ENCODE measurements around the gene CXXC1. TPM values are rescaled to one million over a fixed set of nuclear protein-coding genes. Genes with fewer than 3 reads are reported as not detected.

CXXC1 gene
- total and polyA plus RNA-seq, 8 donors, result 55.5 to 78.0 (median 64.8) TPM

DNA sequence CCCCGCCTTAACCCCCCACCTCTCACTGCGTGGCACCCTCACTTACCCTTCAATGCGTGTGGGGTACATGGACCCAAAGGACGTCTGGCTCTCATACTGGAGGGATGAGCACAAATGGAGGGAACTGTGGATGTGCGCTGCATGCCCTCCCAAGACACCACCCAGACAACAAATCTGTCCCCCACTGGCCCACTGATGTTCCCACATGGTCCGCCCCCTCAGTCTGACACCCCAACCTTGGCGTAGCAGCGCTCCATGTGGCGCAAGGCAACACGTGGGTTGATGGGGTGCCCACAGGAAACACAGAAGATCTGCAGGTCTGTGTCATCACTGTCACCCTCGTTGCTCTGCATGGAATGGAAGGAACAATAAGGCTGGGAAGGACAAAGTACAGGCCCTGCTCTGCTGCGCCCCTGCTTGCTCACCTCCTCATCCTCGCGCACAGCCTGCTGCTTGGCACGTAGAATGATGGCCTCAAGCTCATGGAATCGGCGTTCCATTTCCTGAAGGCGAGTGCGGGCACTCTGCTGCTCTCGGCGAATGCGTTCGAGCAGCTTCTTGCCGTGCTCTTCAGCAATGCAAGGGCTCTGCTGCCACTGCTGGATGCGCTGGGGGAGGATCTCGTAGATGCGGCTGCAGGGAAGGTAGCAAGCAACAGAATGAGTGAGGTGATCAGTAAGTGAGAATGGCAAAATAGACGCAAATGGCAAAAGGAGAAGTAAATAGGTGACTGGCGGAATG is 3.9 kb downstream of the CXXC1 start:
- intact Hi-C loops (cut with DNase I), result no loop called here
- ATAC-seq (no peak), DNase-seq (no peak)
- TF ChIP-seq, protein P1, sequence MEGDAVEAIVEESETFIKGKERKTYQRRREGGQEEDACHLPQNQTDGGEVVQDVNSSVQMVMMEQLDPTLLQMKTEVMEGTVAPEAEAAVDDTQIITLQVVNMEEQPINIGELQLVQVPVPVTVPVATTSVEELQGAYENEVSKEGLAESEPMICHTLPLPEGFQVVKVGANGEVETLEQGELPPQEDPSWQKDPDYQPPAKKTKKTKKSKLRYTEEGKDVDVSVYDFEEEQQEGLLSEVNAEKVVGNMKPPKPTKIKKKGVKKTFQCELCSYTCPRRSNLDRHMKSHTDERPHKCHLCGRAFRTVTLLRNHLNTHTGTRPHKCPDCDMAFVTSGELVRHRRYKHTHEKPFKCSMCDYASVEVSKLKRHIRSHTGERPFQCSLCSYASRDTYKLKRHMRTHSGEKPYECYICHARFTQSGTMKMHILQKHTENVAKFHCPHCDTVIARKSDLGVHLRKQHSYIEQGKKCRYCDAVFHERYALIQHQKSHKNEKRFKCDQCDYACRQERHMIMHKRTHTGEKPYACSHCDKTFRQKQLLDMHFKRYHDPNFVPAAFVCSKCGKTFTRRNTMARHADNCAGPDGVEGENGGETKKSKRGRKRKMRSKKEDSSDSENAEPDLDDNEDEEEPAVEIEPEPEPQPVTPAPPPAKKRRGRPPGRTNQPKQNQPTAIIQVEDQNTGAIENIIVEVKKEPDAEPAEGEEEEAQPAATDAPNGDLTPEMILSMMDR (IDR thresholded peaks at IDR 0.05), result no peak
- Histone ChIP-seq H3K4me3 (no peak overlapping the region), H3K36me3 (peaks cover 0 to 47% of the 10 kb centered on the region in 2 donors), H3K9me3 (no peaks in the 10 kb centered on the region), H3K27ac (no peak overlapping the region), H3K4me1 (peaks cover 9 to 54% of the 10 kb centered on the region in 2 donors), H3K27me3 (no peaks in the 10 kb centered on the region)

DNA sequence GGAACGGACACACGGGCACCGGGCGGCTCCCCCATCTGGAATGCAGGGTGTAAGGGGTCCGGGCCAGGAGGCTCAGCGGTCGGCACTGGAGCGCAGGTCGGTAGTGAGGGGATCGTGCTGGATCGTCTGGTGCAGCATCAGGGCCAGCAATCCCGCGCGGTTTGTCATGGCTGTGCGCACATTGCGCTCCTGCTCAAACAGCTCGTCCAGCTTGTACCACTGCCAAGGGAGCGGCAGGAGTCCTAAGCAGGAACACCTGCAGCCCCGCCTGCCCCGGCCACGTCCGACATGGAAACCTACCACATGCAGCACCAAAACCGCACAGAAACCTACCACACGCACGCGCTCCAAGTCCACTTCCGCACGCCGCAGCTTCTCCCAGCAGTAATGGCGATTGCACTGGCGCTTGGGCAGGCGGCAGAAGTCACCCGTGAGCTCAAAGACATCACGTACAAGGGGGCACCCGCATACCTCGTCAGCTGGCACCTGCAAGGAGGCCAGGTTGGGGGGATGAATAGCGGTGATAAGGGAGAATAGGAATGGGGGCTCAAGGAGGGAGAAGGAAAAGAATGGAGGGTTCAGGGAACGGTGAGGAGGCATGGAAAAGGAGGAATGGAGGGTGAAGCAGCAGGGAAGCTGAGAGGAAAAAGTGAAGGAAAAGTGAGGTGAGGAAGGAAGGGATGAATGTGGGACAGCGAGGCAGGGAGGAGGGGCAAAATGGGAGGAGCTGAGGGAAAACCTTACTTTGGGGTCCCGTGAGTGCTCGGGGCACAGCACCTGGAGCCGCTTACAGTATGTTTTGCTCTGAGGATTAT is 4.8 kb downstream of the CXXC1 start:
- DNase-seq, result peak in 1 of 4 donors; percentile 81
- TF ChIP-seq, protein P1 (IDR thresholded peaks at IDR 0.05), result no peak
- no peak for ATAC-seq
- H3K9me3 ChIP-seq, result no peaks in the 10 kb centered on the region
- intact Hi-C loops (cut with DNase I), result no loop called here
- H3K4me3 ChIP-seq, result peak overlapping the region in 1 of 2 donors; percentile 92
- peaks cover 9 to 54% of the 10 kb centered on the region in 2 donors for H3K4me1 ChIP-seq
- peaks cover 0 to 56% of the 10 kb centered on the region in 2 donors for H3K36me3 ChIP-seq
- H3K27me3 ChIP-seq, result no peaks in the 10 kb centered on the region
- H3K27ac ChIP-seq, result no peak overlapping the region

DNA sequence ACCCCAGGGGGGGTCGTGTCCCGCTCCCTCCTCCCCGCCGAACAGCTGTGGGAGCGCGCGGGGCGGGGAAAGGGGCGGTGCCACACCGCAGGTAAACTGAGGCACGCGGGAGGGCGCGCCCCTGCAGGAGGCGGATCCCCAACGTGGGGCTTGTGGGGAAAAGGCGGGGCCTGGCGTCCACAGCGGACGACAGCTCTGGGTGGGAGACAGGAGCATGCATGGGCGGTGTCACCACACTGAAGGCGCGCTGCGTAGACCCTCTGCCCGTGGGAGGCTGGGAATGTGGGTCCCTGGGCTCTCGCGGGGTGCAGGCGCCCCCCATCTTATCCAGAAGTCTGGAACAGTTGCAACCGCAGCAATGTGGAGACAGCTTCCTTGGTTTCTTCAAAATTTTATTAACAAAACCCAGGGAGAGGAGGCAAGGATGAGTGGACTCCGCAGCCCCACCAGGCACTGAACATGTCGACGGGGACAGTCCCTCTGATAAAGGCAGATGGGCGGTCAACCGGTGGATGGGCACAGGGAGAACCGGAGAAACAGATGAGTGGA is 5.4 kb downstream of the CXXC1 start:
- Histone ChIP-seq H3K9me3 (no peaks in the 10 kb centered on the region), H3K27ac (peak overlapping the region; percentile 82 to 90), H3K27me3 (no peaks in the 10 kb centered on the region), H3K36me3 (peaks cover 0 to 63% of the 10 kb centered on the region in 2 donors), H3K4me1 (peaks cover 9 to 54% of the 10 kb centered on the region in 2 donors), H3K4me3 (peak overlapping the region; percentile 78 to 92)
- no peak for ATAC-seq
- DNase-seq, result no peak
- TF ChIP-seq, protein P1 (IDR thresholded peaks at IDR 0.05), result no peak
- intact Hi-C loops (cut with DNase I), result no loop called here

DNA sequence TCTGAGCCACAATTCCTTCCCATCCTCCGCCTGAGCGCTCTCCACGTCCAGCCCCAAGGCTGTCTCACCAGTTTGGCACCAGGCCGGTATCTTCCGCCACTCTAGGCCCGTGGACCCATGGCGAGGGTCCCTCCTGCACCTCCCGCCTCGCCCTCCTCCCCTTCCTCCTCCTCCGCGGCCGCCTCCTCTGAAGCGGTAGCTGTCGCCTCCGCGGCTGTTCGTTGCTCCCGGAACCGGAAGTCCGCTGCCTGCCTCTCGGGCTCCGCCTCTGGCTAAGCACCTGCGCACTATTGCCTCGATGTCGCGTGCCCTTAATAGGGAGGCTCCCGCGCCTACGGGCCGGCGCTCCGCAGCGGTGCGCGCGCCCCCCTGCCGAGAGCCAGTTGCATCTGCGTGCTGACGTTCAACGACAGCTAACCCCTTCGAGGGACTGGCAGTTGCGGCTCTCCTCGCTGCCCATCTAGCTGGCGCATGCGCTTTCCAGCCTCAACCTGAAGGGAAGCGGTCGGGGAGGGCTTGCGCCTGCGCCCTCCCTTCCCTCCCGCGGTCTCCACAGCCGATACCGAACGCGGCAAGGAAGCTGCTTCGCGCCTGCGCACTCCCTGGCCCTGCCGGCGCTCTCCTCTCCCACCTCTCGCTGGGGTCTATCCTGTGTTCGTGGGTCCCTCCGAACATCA is 6.1 kb downstream of the CXXC1 start, which contains the start of gene MBD1:
MBD1 (minus strand) TSS at position 229 of the 677 bp plus-strand sequence. CDS start 1,531 bp downstream, outside the sequence.
- DNase-seq, result peak; percentile 98 to 100 (median 98)
- Histone ChIP-seq H3K4me1 (peaks cover 9 to 48% of the 10 kb centered on the region in 2 donors), H3K27ac (peak within 1 kb of the TSS; percentile 82 to 90), H3K4me3 (peak within 1 kb of the TSS; percentile 78 to 92), H3K9me3 (no peaks in the 10 kb centered on the region), H3K36me3 (peaks cover 0 to 69% of the 10 kb centered on the region in 2 donors), H3K27me3 (no peaks in the 10 kb centered on the region)
- intact Hi-C loops (cut with DNase I), result no loop called here
- ATAC-seq, result peak; percentile 97
- TF ChIP-seq, protein P1 (IDR thresholded peaks at IDR 0.05), result peak in 1 of 2 donors; percentile 46
